Measurements from ENCODE around the gene COG3. TPM values are rescaled to one million over a fixed set of nuclear protein-coding genes. Genes with fewer than 3 reads are reported as not detected.

Gene COG3
- total and polyA plus RNA-seq, 12 donors, result 9.9 to 18.0 (median 15.4) TPM

DNA sequence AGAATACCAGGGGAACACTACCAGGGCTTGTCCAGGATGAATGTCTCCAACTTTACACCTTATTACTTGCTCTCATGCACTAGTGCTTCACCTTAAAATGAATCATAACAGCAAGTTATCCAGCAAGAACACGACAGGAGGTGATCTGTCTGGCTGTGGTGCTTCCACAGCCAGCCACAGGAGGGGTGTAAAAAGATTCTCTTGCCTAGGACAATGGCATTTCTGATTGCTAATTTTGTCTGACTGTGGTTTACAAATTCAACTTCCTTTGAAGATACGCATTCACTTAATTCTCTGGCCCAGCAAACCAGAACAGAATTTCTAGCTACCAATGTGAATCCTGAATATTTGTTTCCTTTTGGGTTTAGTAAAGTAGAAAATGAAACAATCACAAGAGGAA is 23.1 kb upstream of the COG3 start:
- no peak for DNase-seq
- Histone ChIP-seq H3K4me3 (no peak overlapping the region), H3K27me3 (no peaks in the 10 kb centered on the region), H3K27ac (peak overlapping the region; percentile 45 to 90 (median 84)), H3K4me1 (peaks cover 0 to 33% (median 11%) of the 10 kb centered on the region in 9 donors), H3K36me3 (no peaks in the 10 kb centered on the region), H3K9me3 (no peaks in the 10 kb centered on the region)
- 21 to 28% methylated on average over 2 of the region's 2 CpGs for WGBS, 2 donors
- TF ChIP-seq, protein P1, sequence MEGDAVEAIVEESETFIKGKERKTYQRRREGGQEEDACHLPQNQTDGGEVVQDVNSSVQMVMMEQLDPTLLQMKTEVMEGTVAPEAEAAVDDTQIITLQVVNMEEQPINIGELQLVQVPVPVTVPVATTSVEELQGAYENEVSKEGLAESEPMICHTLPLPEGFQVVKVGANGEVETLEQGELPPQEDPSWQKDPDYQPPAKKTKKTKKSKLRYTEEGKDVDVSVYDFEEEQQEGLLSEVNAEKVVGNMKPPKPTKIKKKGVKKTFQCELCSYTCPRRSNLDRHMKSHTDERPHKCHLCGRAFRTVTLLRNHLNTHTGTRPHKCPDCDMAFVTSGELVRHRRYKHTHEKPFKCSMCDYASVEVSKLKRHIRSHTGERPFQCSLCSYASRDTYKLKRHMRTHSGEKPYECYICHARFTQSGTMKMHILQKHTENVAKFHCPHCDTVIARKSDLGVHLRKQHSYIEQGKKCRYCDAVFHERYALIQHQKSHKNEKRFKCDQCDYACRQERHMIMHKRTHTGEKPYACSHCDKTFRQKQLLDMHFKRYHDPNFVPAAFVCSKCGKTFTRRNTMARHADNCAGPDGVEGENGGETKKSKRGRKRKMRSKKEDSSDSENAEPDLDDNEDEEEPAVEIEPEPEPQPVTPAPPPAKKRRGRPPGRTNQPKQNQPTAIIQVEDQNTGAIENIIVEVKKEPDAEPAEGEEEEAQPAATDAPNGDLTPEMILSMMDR (IDR thresholded peaks at IDR 0.05), result peak in 6 of 9 donors; percentile 19 to 49 (median 30)
- ATAC-seq, result peak in 6 of 8 donors; percentile 29 to 74 (median 56)
- intact Hi-C loops (cut with DNase I), result no loop called here

DNA sequence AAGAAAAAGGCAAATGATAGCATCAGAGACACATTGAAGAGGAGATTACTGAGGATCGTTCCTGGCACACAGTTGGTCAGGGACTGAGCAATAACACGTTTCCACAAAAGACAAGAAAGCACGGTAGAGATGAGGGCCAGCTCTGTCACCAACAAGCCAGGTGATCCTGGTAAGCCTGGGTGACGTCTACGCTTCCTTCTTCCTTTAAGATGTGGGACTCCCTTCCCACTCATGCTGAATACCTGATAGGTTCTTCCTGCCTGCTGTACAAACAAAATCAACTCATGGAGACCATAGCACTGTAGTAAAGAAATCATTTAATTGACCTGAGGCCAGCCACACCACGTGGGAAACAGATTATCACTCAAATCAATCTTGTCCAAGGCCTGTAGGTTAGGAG is 19.7 kb upstream of the COG3 start:
- Histone ChIP-seq H3K4me1 (peaks cover 0 to 24% (median 9%) of the 10 kb centered on the region in 9 donors), H3K27ac (no peak overlapping the region), H3K9me3 (no peaks in the 10 kb centered on the region), H3K4me3 (no peak overlapping the region), H3K27me3 (no peaks in the 10 kb centered on the region), H3K36me3 (no peaks in the 10 kb centered on the region)
- 75 to 79% methylated on average over 6 of the region's 6 CpGs for WGBS, 2 donors
- DNase-seq (no peak), ATAC-seq (no peak)
- TF ChIP-seq, protein P1 (IDR thresholded peaks at IDR 0.05), result no peak
- intact Hi-C loops (cut with DNase I), result no loop called here

DNA sequence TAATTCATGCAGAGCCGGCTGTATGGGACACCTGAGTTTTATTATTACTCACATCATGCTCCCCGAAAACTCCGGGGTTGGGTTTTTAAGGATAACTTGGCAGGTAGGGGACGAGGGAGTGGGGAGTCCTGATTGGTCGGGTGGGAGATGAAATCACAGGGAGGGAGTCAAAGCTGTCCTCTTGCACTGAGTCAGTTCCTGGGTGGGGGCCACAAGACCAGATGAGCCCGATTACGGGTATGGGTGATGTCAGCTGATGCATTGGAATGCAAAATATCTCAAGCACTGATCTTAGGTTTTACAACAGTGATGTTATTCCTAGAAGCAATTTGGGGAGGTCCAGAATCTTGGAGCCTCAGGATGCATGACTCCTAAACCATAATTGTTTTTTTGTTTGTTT is 18.6 kb upstream of the COG3 start:
- intact Hi-C loops (cut with DNase I), result no loop called here
- no peak for ATAC-seq
- peaks cover 0 to 13% (median 3%) of the 10 kb centered on the region in 9 donors for H3K4me1 ChIP-seq
- no peaks in the 10 kb centered on the region for H3K9me3 ChIP-seq
- no peaks in the 10 kb centered on the region for H3K27me3 ChIP-seq
- DNase-seq, result no peak
- 77 to 82% methylated on average over 7 of the region's 7 CpGs for WGBS, 2 donors
- no peak overlapping the region for H3K27ac ChIP-seq
- H3K36me3 ChIP-seq, result no peaks in the 10 kb centered on the region
- TF ChIP-seq, protein P1 (IDR thresholded peaks at IDR 0.05), result no peak
- H3K4me3 ChIP-seq, result no peak overlapping the region

DNA sequence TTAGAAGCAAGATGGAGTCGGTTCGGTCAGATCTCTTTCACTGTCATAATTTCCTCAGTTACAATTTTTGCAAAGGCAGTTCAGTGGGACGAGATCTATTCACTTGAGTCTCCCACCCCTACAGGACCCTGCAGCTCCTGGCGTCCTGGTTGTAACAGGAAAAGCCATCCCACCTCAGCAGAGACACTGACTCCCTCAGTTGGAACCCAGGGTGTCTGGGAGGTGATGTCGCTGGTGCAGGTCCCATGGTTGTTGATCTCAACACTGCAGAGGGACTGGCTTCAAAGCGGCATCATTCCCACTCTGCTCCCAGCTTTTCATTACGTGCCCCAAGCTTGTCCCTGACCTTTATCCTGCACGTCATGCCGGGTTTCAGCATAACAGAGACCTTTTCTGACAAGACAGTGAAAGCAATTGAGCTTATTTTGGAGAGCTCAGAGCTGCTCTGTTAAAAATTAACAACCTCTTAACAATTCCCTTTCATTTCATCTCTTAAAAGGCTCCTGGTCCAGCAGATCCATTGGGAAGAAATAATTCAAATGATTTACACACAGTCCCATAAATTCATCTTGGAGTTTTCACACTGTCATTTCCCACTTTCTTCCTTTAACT is 17.6 kb upstream of the COG3 start:
- no peak for DNase-seq
- 70 to 80% methylated on average over 9 of the region's 9 CpGs for WGBS, 2 donors
- Histone ChIP-seq H3K4me3 (no peak overlapping the region), H3K4me1 (peaks cover 0 to 3% (median 0%) of the 10 kb centered on the region in 9 donors), H3K36me3 (no peaks in the 10 kb centered on the region), H3K27me3 (no peaks in the 10 kb centered on the region), H3K27ac (no peak overlapping the region), H3K9me3 (no peaks in the 10 kb centered on the region)
- intact Hi-C loops (cut with DNase I), result no loop called here
- TF ChIP-seq, protein P1 (IDR thresholded peaks at IDR 0.05), result no peak
- ATAC-seq, result peak in 1 of 8 donors; percentile 33
